ENCODE data around the gene ZFAND2B.
A peak's percentile ranks its signal among the peaks of the same experiment; 100 is the strongest.
"Not testable (repeated sequence)": the region's sequence is repeated elsewhere in the genome, so short reads cannot be mapped to it uniquely, and the experiment has no call there.

ZFAND2B gene

GRCh38 chr2:219252570-219252899 lies 46.0 kb downstream of the ZFAND2B start:
- DNase-seq, result no peak

GRCh38 chr2:219252900-219253752 lies 46.5 kb downstream of the ZFAND2B start, which contains the start of gene TUBA4B:
Gene TUBA4B (plus strand): TSS chr2:219253243. CDS start chr2:219253408, 165 bp downstream.
- DNase-seq, result peak; percentile 65

GRCh38 chr2:219253753-219254589 lies 47.4 kb downstream of the ZFAND2B start, which contains the start of gene TUBA4A:
Gene TUBA4A (minus strand): TSS chr2:219253918. CDS start chr2:219253858, 60 bp downstream.
- peak; percentile 92 for DNase-seq

- peak; percentile 51 for DNase-seq
Observed at GRCh38 chr2:219254590-219255201, 48.1 kb downstream of the ZFAND2B start.

- DNase-seq, result not testable (repeated sequence)
Observed at GRCh38 chr2:219258942-219259341, 52.4 kb downstream of the ZFAND2B start.
